GM21529 (cell line): ENCODE results near the gene TYK2.

Experiments used
- ATAC-seq: cut with Tn5 transposase; IDR thresholded peaks from one replicate; pipeline ENCODE4 v1.9.1; 2021; ENCODE audit not compliant: unreplicated experiment

TYK2 gene

GRCh38 chr19:10317045-10317856, 63.1 kb downstream of the TYK2 start:
- ATAC-seq = no peak

- no peak for ATAC-seq
Measured at GRCh38 chr19:10316229-10317044, 63.9 kb downstream of the TYK2 start.

- no peak for ATAC-seq
Measured at GRCh38 chr19:10315335-10316214, 64.8 kb downstream of the TYK2 start, which contains the start of gene FDX2. TSS of gene FDX2 (minus strand) at chr19:10316015. CDS start at chr19:10315996, 19 bp downstream.

GRCh38 chr19:10309423-10309822, 70.9 kb downstream of the TYK2 start, which contains the start of gene ZGLP1:
TSS of gene ZGLP1 (minus strand) at chr19:10309815.
- no peak for ATAC-seq

GRCh38 chr19:10306327-10306726, 74.0 kb downstream of the TYK2 start:
- ATAC-seq = no peak

GRCh38 chr19:10305139-10305806, 75.1 kb downstream of the TYK2 start:
- ATAC-seq = no peak
